PC-9 (cell line): Measurements from ENCODE around the gene NCAPH2. TPM values are rescaled to one million over a fixed set of nuclear protein-coding genes. Genes with fewer than 3 reads are reported as not detected.

Source experiments
- BruUV-seq: library from RNA; stranded (reverse); fragments of 400-500 nt; replicated peaks from 2 replicates; lab custom pipeline; 2021; lab: Mats Ljungman, UMichigan
- CTCF ChIA-PET: fragments of 300-600 bp; sonication (Branson Sonifier 250); formaldehyde crosslinking; loops from one replicate; lab custom pipeline; 2022; ENCODE audit warnings: antibody characterized with exemption; lab: Charles Lee
- POLR2A ChIA-PET: fragments of 300-600 bp; sonication (Branson Sonifier 250); formaldehyde crosslinking; loops from one replicate; lab custom pipeline; 2022; ENCODE audit warnings: antibody characterized with exemption; ENCODE audit not compliant: unreplicated experiment; lab: Charles Lee
- DNase-seq, 2 experiments: peaks; one replicate each; pipeline versions ENCODE4 v3.0.0 to v3.0.0-alpha.2; 2015 to 2022; ENCODE audit warnings: mixed read lengths in 1 of 2
- H2AFZ ChIP-seq: fragments of 200-600 bp; sonication (generic); 2 replicates; pipeline ENCODE4 v1.8.1; 2017; ENCODE audit warnings: antibody characterized with exemption
- H3F3A ChIP-seq: fragments of 200-600 bp; sonication (generic); 2 replicates; pipeline ENCODE4 v1.8.1; 2017; ENCODE audit warnings: antibody characterized with exemption, mild to moderate bottlenecking, low read depth; ENCODE audit not compliant: insufficient read depth
- H3K27ac ChIP-seq: fragments of 200-600 bp; sonication (generic); 2 replicates; pipeline ENCODE4 v1.6.1; 2016; ENCODE audit warnings: mixed run types
- H3K27me3 ChIP-seq: fragments of 200-600 bp; sonication (generic); 2 replicates; pipeline ENCODE4 v1.6.1; 2016; ENCODE audit warnings: low read depth, mixed run types; ENCODE audit not compliant: insufficient read depth
- H3K36me3 ChIP-seq: fragments of 200-600 bp; sonication (generic); 2 replicates; pipeline ENCODE4 v1.6.1; 2016; ENCODE audit warnings: low read depth, mixed run types
- H3K4me1 ChIP-seq: fragments of 200-600 bp; sonication (generic); replicated peaks from 2 replicates; pipeline ENCODE4 v1.6.1; 2016; ENCODE audit warnings: mixed run types; ENCODE audit not compliant: insufficient read depth
- H3K4me2 ChIP-seq: fragments of 200-600 bp; sonication (generic); 2 replicates; pipeline ENCODE4 v1.6.1; 2017; ENCODE audit warnings: mixed run types
- H3K4me3 ChIP-seq: fragments of 200-600 bp; sonication (generic); 2 replicates; pipeline ENCODE4 v1.6.1; 2016; ENCODE audit warnings: mixed run types
- H3K79me2 ChIP-seq: fragments of 200-600 bp; sonication (generic); 2 replicates; pipeline ENCODE4 v1.6.1; 2017; ENCODE audit warnings: low read depth, mixed run types
- H3K9me2 ChIP-seq: fragments of 200-600 bp; sonication (generic); 2 replicates; pipeline ENCODE4 v1.8.1; 2017; ENCODE audit warnings: mild to moderate bottlenecking; ENCODE audit not compliant: insufficient read depth
- H3K9me3 ChIP-seq: fragments of 200-600 bp; sonication (generic); 2 replicates; pipeline ENCODE4 v1.8.1; 2016; ENCODE audit warnings: low read depth; ENCODE audit not compliant: insufficient read depth
- H4K20me1 ChIP-seq: fragments of 200-600 bp; sonication (generic); 2 replicates; pipeline ENCODE4 v1.8.1; 2017; ENCODE audit not compliant: insufficient read depth
- CTCF ChIP-seq: fragments of 200-600 bp; sonication (generic); conservative IDR thresholded peaks from 2 replicates; pipeline ENCODE4 v1.6.1; 2017; ENCODE audit warnings: mixed run types, antibody characterized with exemption, mild to moderate bottlenecking, moderate library complexity
- EZH2 ChIP-seq: fragments of 200-600 bp; sonication (generic); IDR thresholded peaks from 2 replicates; pipeline ENCODE4 v1.8.0; 2017; ENCODE audit warnings: antibody characterized with exemption, low read depth
- intact Hi-C: fragments of 100-400 bp; cut with micrococcal nuclease; formaldehyde crosslinking; loops from one replicate; pipeline ENCODE4 v1.10.0; 2022; ENCODE audit not compliant: unreplicated experiment
- total RNA-seq: library from RNA; stranded (reverse); gene quantifications from 2 replicates; pipeline ENCODE4 v1.2.3, GENCODE V29; 2021

NCAPH2 gene
- total RNA-seq, 1 experiment from 2014 or later, result 58.8 TPM

- peaks cover 74% of the 10 kb centered on the region for H4K20me1 ChIP-seq
Observed at GRCh38 chr22:50471197-50471847, 36.7 kb upstream of the NCAPH2 start.

DNA sequence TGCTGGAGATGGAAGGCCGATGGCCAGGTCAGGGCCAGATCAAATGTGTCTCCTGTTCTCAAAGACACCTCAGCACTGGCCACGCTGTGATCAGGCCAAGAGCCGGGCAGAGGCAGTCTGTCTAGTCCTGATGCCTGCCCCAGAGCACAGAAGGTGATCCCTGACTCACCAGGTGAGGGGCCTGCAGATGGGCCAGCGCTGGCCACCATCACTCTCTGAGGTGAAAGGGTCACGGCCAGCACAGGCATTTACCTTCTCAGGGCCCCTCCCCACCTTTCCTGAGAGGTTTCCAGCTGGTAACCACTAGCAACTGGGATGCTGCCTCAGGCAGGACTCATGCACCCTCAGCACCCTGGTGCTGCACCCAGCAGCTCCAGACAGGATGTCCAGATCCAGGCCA is 36.1 kb upstream of the NCAPH2 start:
- H3K36me3 ChIP-seq, result peaks cover 5% of the 10 kb centered on the region; the same call in 1 of the 2 replicates
- H3K27ac ChIP-seq, result no peak overlapping the region
- peak in 1 of 2 experiments; percentile 34 for DNase-seq
- no peaks in the 10 kb centered on the region for H3K27me3 ChIP-seq
- H3K9me2 ChIP-seq, result no peaks in the 10 kb centered on the region
- ChIA-PET CTCF (no interaction called here), POLR2A (no interaction called here)
- H4K20me1 ChIP-seq, result peaks cover 68% of the 10 kb centered on the region
- peaks cover 66% of the 10 kb centered on the region for H3K79me2 ChIP-seq
- no peak overlapping the region for H2AFZ ChIP-seq
- BruUV-seq, result no TSS peak
- TF ChIP-seq EZH2 (no peak), CTCF (no peak)
- intact Hi-C loops, result no loop called here
- H3K4me1 ChIP-seq, result peaks cover 60% of the 10 kb centered on the region
- peak overlapping the region; percentile 87 for H3K4me2 ChIP-seq
- H3K9me3 ChIP-seq, result no peaks in the 10 kb centered on the region
- H3K4me3 ChIP-seq, result no peak overlapping the region
- H3F3A ChIP-seq, result peaks cover 43% of the 10 kb centered on the region

More at GRCh38 chr22:50471197-50471847, 36.7 kb upstream of the NCAPH2 start:
- peaks cover 10% of the 10 kb centered on the region; the same call in 1 of the 2 replicates for H3K36me3 ChIP-seq
- H3K27me3 ChIP-seq, result no peaks in the 10 kb centered on the region
- no peaks in the 10 kb centered on the region for H3K9me3 ChIP-seq
- H3K4me2 ChIP-seq, result peak overlapping the region; percentile 87
- H3F3A ChIP-seq, result peaks cover 43% of the 10 kb centered on the region
- intact Hi-C loops, result no loop called here
- DNase-seq, result no peak
- peak overlapping the region; percentile 44 for H3K27ac ChIP-seq
- peaks cover 66% of the 10 kb centered on the region for H3K79me2 ChIP-seq
- H3K4me1 ChIP-seq, result peaks cover 60% of the 10 kb centered on the region
- ChIA-PET CTCF (interaction anchor here (0.6 kb wide), 1 partner anchor 56 kb away, joined by 9 read pairs; no protein-coding TSS in a partner anchor), POLR2A (no interaction called here)
- no peak overlapping the region for H2AFZ ChIP-seq
- no peak overlapping the region for H3K4me3 ChIP-seq
- no TSS peak for BruUV-seq
- no peaks in the 10 kb centered on the region for H3K9me2 ChIP-seq
- TF ChIP-seq CTCF (no peak), EZH2 (no peak)

GRCh38 chr22:50473088-50473487 is 34.9 kb upstream of the NCAPH2 start:
- H3K79me2 ChIP-seq, result peaks cover 62% of the 10 kb centered on the region
- intact Hi-C loops, result no loop called here
- POLR2A ChIA-PET, result interaction anchor here (0.6 kb wide), 1 partner anchor 12 kb away, joined by 3 read pairs; no protein-coding TSS in a partner anchor
- H3K4me2 ChIP-seq, result peak overlapping the region; percentile 87
- peaks cover 60% of the 10 kb centered on the region for H3K4me1 ChIP-seq
- H3K36me3 ChIP-seq, result no peaks in the 10 kb centered on the region
- H3K27ac ChIP-seq, result no peak overlapping the region
- BruUV-seq, result no TSS peak
- H3K9me3 ChIP-seq, result no peaks in the 10 kb centered on the region
- peaks cover 61% of the 10 kb centered on the region for H4K20me1 ChIP-seq
- CTCF ChIA-PET, result no interaction called here
- H3K9me2 ChIP-seq, result no peaks in the 10 kb centered on the region
- H3K27me3 ChIP-seq, result no peaks in the 10 kb centered on the region
- peak overlapping the region; percentile 77; the same call in 1 of the 2 replicates for H3K4me3 ChIP-seq
- peak in 1 of 2 experiments; percentile 43 for DNase-seq
- TF ChIP-seq CTCF (peak; percentile 66), EZH2 (no peak)
- H2AFZ ChIP-seq, result no peak overlapping the region
- peaks cover 47% of the 10 kb centered on the region for H3F3A ChIP-seq
